Fibroblast of skin of right biceps (primary cell): ENCODE results near the gene OR5H6.
"Not testable (repeated sequence)": the region's sequence is repeated elsewhere in the genome, so short reads cannot be mapped to it uniquely, and the experiment has no call there.

Source experiments
- DNase-seq: peaks from one replicate; pipeline ENCODE4 v3.0.0-alpha.2; 2013

Gene OR5H6

DNA sequence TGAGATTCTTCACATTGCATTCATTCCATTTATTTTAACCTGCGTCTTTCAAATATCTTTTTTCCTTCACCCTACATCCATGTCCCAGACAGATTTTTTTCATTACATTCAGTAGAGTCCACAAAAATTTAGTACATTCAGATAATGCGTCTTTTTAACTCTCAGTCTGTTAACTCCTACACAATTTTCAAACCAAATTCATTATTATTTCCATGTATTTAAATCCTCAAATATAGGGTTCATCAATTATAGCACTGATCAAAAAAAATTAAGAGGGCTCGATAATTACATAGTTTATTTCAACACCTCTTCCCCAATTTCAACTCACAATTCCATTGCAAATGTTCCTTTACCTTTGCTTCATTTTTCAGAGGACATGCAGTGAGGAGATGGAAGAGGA, at the start of gene OR5H6:
TSS of gene OR5H6 (plus strand) at position 301 of the 400 bp plus-strand sequence. CDS start at position 390, 89 bp downstream.
- DNase-seq = no peak

GRCh38 chr3:98215051-98215450, 49.0 kb upstream of the OR5H6 start:
- no peak for DNase-seq

GRCh38 chr3:98223907-98224672, 40.0 kb upstream of the OR5H6 start:
- DNase-seq = no peak

DNA sequence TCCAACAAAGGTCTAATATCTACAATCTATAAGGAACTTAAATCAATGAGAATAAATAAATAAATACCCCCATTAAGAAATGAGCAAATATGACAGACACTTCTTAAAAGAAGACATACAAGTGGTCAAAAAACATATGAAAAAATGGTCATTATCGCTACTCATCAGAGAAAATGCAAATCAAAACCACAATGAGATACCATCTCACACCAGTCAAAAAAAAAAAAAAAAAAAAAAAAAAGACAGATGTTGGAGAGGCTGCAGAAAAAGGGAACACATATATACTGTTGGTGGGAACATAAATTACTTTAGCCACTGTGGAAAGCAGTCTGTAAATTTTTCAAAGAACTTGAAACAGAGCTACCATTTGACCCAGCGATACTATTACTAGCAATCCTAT, 31.6 kb upstream of the OR5H6 start:
- no peak for DNase-seq

GRCh38 chr3:98233468-98233867, 30.6 kb upstream of the OR5H6 start:
- no peak for DNase-seq

GRCh38 chr3:98240131-98240530, 23.9 kb upstream of the OR5H6 start:
- no peak for DNase-seq

- no peak for DNase-seq
Measured at GRCh38 chr3:98242155-98242554, 21.9 kb upstream of the OR5H6 start.

GRCh38 chr3:98243843-98244242, 20.2 kb upstream of the OR5H6 start:
- DNase-seq = no peak

GRCh38 chr3:98246142-98246541, 17.9 kb upstream of the OR5H6 start:
- no peak for DNase-seq

DNA sequence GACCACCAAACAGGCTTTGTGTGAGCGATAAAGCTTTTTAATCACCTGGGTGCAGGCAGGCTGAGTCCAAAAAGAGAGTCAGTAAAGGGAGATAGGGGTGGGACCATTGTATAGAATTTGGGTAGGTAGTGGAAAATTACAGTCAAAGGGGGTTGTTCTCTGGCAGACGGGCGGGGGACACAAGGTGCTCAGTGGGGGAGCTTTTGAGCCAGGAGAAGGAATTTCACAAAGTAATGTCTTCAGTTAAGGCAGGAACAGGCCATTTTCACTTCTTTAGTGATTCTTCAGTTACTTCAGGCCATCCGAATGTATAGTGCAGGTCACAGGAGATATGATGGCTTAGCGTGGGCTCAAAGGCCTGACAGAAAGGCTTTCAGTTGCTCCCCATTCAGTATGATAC, 8.0 kb upstream of the OR5H6 start:
- not testable (repeated sequence) for DNase-seq

DNA sequence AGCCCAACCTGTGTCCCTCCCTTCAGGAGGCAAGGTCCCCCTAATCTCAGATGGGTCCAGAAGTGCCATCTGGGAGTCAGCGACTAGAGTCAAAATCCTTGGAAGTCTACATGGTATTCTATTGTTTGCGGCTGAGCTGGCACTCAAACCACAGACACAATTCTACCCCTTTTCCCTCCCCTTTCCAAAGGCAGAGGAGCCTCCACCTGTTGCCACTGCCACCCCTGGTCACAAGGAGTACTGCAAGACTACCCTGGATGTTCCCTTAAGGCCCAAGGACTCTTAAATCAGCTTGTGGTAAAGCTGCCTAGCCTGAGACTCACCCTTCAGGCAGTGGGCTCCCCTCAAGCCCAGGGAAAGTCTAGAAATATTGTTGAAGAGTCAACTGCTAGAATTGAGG, 4.3 kb upstream of the OR5H6 start:
- no peak for DNase-seq

DNA sequence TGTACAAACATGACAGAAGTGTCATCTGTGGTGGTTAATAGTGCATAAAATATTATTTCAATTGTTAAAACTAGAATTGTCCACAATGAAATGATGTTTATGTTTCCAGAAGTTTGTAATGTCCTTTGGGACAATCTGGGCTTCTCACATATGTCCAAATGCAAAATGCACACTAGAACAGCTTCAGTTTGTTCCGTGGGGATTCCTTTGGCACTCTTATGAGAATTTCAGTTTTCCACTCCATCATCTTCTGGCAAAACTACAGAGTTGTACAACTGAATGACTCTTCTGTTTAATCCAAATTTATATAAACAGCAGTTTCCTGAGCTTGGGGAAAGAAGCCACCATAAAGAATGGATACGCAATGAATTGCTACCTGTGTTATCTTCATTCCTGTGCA, 2.0 kb upstream of the OR5H6 start:
- no peak for DNase-seq

DNA sequence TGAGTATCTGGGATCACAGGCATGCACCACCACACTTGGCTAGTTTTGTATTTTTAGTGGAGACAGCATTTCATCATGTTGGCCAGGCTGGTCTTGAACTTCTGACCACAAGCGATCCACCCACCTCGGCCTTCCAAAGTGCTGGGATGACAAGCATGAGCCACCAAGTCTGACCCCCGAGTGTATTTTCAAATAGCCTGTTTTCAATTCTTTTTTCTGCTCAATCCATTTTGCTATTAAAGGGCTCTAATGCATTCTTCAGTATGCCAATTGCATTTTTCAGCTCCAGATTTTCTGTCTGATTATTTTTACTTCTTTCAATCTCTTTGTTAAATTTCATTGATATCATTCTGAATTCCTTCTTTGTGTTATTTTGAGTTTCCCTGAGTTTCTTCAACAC, 5.8 kb downstream of the OR5H6 start:
- no peak for DNase-seq

DNA sequence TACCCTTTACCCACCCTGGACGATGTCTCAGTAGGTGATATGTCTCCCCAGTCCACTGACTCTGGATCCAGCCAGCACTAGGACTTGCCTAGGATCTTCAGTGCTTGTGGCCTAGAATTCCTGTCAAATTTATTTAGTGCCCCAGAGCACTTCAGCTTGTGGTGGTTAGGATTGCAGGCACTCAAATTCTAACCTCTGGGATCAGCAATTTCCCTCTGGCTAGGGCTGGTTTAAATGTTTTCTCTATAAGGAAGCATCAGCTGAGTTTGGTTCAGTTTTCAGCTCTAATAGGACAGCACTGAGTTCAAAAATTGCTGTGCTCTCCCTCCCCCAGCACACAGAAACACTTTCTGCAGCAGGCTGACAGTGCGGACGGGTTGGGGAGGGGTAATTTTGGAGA, 8.1 kb downstream of the OR5H6 start:
- DNase-seq = no peak

GRCh38 chr3:98274914-98275313, 10.9 kb downstream of the OR5H6 start:
- DNase-seq = no peak

DNA sequence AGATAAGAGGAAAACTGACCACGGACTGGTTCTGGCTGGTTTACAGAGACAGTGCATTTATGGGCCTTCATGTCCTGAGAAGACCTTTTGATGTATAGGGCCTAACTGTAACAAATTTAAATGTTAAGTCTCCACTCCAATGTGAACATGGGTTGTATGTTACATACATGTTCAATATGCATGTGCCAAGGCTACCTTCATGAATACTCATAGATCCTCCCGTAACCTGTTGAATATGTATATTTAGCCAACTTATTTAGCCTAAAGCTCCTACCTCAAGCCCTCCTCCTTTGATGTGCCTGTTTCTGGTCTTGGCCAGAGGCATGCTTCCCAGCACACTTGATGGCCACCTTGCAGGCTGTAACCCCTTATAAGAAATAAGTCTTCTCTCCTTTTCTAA, 18.2 kb downstream of the OR5H6 start, which contains the start of gene OR5H2:
TSS of gene OR5H2 (plus strand) at position 301 of the 400 bp plus-strand sequence. CDS start 398 bp downstream, outside the sequence.
- no peak for DNase-seq

- no peak for DNase-seq
Measured at GRCh38 chr3:98290916-98291315, 26.9 kb downstream of the OR5H6 start.

GRCh38 chr3:98291332-98291957, 27.4 kb downstream of the OR5H6 start:
- DNase-seq = no peak
